Heart left ventricle (tissue), 13 donors: Measurements from ENCODE around the gene HOXD8.

ENCODE experiments used
- CTCF ChIP-seq, 12 donors: fragments of 200-600 bp; sonication (generic) in 4 of 12; IDR thresholded peaks; one replicate each; pipeline versions ENCODE4 v1.5.0 to v1.8.0; 2018 to 2022; ENCODE audit warnings: antibody characterized with exemption in 12 of 12, mild to moderate bottlenecking in 5 of 12
- POLR2A ChIP-seq, 2 donors: fragments of 450-650 bp; IDR thresholded peaks; one replicate each; pipeline ENCODE4 v1.6.1; 2017; ENCODE audit warnings: antibody characterized with exemption in 2 of 2, mild to moderate bottlenecking in 2 of 2, moderate library complexity in 2 of 2
- donor health status: ischemic (EF 13 %, LVEDD 7.1; RV severe dilation, severe dysfunction).
- donor health status: DM: no; HTN: yes; CAD: no.
- donor health status: DM: no; HTN: no; CAD: no.
- donor health status: ischemic (EF 25% LVEDD 6.9; RV normal size, moderate dysfunction).
- donor health status: ischemic (EF 25% LVEDD 5.7; RV mildly dilated, moderate dysfunction).
- donor health status: ischemic (EF 35%, LVEDD 5.7; RV mildly dilated, moderate dysfunction).
- donor health status: nonischemic (EF 11% LVEDD 7.7; RV severe dilation, severe dysfunction).
- donor health status: DM: yes; HTN: yes; CAD: no.
- donor health status: PGD.
- donor health status: ischemic (EF 29% LVEDD 5.4; RV normal size, mild dysfunction).
- donor health status: nonischemic (EF 23%, LVEDD 6.1; RV moderate dilation, normal function).

GRCh38 chr2:176103194-176103593 lies 26.3 kb upstream of the HOXD8 start:
- TF ChIP-seq CTCF (IDR thresholded peaks at IDR 0.05) (no peak), POLR2A (IDR thresholded peaks at IDR 0.05) (no peak)
